ENCODE results near the gene PPARD.
"Not testable (repeated sequence)": the region's sequence is repeated elsewhere in the genome, so short reads cannot be mapped to it uniquely, and the experiment has no call there.

PPARD gene

GRCh38 chr6:35312807-35313206 lies 29.6 kb upstream of the PPARD start:
- no peak for DNase-seq

GRCh38 chr6:35317483-35318195 lies 24.7 kb upstream of the PPARD start:
- DNase-seq = no peak

- no peak for DNase-seq
Observed at GRCh38 chr6:35318196-35319171, 23.9 kb upstream of the PPARD start.

- DNase-seq = no peak
Observed at GRCh38 chr6:35319346-35320030, 22.9 kb upstream of the PPARD start.

- DNase-seq = no peak
Observed at GRCh38 chr6:35320031-35320410, 22.3 kb upstream of the PPARD start.

GRCh38 chr6:35321091-35321490 lies 21.3 kb upstream of the PPARD start:
- DNase-seq = no peak

- peak; percentile 80 for DNase-seq
Observed at GRCh38 chr6:35327349-35328027, 14.9 kb upstream of the PPARD start.

GRCh38 chr6:35328108-35328723 lies 14.1 kb upstream of the PPARD start:
- DNase-seq = no peak

GRCh38 chr6:35328965-35329364 lies 13.4 kb upstream of the PPARD start:
- DNase-seq = not testable (repeated sequence)

- DNase-seq = no peak
Observed at GRCh38 chr6:35330541-35331119, 11.7 kb upstream of the PPARD start.

GRCh38 chr6:35332074-35332887 lies 10.1 kb upstream of the PPARD start:
- peak; percentile 56 for DNase-seq

GRCh38 chr6:35341557-35341956 lies 801 bp upstream of the PPARD start:
- no peak for DNase-seq

- DNase-seq = no peak
Observed at GRCh38 chr6:35343092-35343834, 905 bp downstream of the PPARD start.

- DNase-seq = no peak
Observed at GRCh38 chr6:35343835-35344550, 1.6 kb downstream of the PPARD start.

GRCh38 chr6:35351422-35351821 lies 9.1 kb downstream of the PPARD start:
- no peak for DNase-seq

GRCh38 chr6:35352735-35353134 lies 10.4 kb downstream of the PPARD start:
- no peak for DNase-seq

- no peak for DNase-seq
Observed at GRCh38 chr6:35354361-35355135, 12.2 kb downstream of the PPARD start.

- no peak for DNase-seq
Observed at GRCh38 chr6:35356391-35356790, 14.0 kb downstream of the PPARD start.

GRCh38 chr6:35357677-35358076 lies 15.3 kb downstream of the PPARD start:
- DNase-seq = no peak

All from stimulated activated CD4-positive, alpha-beta T cell treated with anti-CD3 and anti-CD28 coated beads, Interleukin-15, amount 100 ng/mL, for 24 hours (primary cell).